Measurements from ENCODE around the gene SAMD8. TPM values are rescaled to one million over a fixed set of nuclear protein-coding genes. Genes with fewer than 3 reads are reported as not detected.

The SAMD8 gene
- total RNA-seq, 1 experiment from 2014 or later, result 23.6 TPM

DNA sequence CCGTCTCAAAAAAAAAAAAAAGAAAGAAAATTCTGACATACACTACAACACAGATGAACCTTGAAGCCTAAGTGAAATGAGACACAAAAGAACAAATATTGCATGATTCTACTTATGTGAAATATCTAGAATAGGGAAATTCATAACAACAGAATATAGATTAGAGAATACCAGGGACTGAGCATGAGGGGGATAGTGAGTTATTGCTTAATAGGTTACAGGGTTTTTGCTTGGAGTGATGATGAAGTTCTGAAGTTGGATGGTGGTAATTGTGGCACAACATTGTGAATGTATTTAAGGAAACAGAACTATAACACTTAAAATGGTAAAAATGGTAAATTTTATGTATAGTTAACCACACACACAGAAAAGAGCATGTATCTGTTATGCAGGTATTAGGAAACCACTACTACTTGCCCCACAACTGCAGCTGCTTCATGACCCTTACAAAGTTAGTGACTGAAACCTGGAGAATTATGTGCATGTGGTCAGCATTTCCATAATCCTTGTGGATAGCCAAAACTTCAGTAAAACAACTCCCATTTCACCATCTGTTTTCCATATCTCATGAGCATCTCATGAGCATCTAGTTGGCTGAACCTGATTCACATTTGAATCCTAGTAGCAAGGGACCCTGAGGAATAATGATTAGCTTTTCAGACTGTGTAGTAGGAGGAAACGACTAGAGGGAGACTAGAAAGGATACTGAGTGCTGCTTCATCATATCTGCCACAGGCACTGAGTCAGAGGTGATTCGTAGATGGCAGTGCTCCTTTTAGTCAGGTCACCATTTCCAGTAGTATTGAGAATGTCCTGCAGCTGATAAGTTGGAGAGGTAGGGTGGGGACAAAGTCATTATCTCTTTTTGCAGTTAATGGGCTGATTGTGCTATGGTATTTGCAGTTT, 26.3 kb downstream of the SAMD8 start:
- Histone ChIP-seq H3K79me2 (ENCODE audit: insufficient read depth, low read length) (peaks cover 40% of the 10 kb centered on the region), H3K9ac (ENCODE audit: low read length) (peak overlapping the region; percentile 9; the same call in 1 of the 2 replicates), H3K9me3 (ENCODE audit: control insufficient read depth in 1 of 2, insufficient read depth in 1 of 2, low read depth in 1 of 2, low read length in 2 of 2) (no peaks in the 10 kb centered on the region), H3K4me2 (ENCODE audit: low read length) (peak overlapping the region; percentile 56), H3K27me3 (ENCODE audit: insufficient read depth, low read length) (no peaks in the 10 kb centered on the region), H3K36me3 (ENCODE audit: control insufficient read depth in 1 of 2, insufficient read depth in 2 of 2, low read length in 2 of 2) (no peaks in the 10 kb centered on the region), H3K27ac (ENCODE audit: low read depth, low read length) (peak overlapping the region; percentile 27; the same call in 1 of the 2 replicates), H2AFZ (ENCODE audit: low read depth, low read length, poor library complexity, severe bottlenecking) (no peak overlapping the region), H3K9me2 (ENCODE audit: insufficient read depth) (no peaks in the 10 kb centered on the region), H4K20me1 (ENCODE audit: insufficient read depth) (no peaks in the 10 kb centered on the region; the same call in 1 of the 2 replicates), H3K4me3 (replicated peaks in 1 of 2; ENCODE audit: low read depth in 1 of 2, low read length in 2 of 2) (peak overlapping the region in 1 of 2 experiments; percentile 9; a peak in 1 of 4 replicates), H3K4me1 (ENCODE audit: control insufficient read depth in 1 of 2, insufficient read depth in 2 of 2, low read length in 2 of 2) (peaks cover 39 to 52% of the 10 kb centered on the region in 2 experiments)
- ATAC-seq (peak; percentile 89), DNase-seq (ENCODE audit: low read depth, low spot score) (peak; percentile 38)
- intact Hi-C loops (cut with micrococcal nuclease), result no loop called here
- CTCF ChIA-PET, result no interaction called here
- POLR2A ChIA-PET, result no interaction called here
- RAD21 ChIA-PET (ENCODE audit: low non-redundant PET in 1 of 2, low total read pairs in 2 of 2, uncharacterized antibody in 2 of 2, unreplicated experiment in 2 of 2), result no interaction called here
- TF ChIP-seq, protein P1, sequence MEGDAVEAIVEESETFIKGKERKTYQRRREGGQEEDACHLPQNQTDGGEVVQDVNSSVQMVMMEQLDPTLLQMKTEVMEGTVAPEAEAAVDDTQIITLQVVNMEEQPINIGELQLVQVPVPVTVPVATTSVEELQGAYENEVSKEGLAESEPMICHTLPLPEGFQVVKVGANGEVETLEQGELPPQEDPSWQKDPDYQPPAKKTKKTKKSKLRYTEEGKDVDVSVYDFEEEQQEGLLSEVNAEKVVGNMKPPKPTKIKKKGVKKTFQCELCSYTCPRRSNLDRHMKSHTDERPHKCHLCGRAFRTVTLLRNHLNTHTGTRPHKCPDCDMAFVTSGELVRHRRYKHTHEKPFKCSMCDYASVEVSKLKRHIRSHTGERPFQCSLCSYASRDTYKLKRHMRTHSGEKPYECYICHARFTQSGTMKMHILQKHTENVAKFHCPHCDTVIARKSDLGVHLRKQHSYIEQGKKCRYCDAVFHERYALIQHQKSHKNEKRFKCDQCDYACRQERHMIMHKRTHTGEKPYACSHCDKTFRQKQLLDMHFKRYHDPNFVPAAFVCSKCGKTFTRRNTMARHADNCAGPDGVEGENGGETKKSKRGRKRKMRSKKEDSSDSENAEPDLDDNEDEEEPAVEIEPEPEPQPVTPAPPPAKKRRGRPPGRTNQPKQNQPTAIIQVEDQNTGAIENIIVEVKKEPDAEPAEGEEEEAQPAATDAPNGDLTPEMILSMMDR (IDR thresholded peaks at IDR 0.05 in 2 of 3, conservative IDR thresholded peaks at IDR 0.05 in 1 of 3; ENCODE audit: borderline replicate concordance in 1 of 3, insufficient read depth in 1 of 3, low read depth in 2 of 3, low read length in 2 of 3), result no peak
- TF ChIP-seq, protein P2, sequence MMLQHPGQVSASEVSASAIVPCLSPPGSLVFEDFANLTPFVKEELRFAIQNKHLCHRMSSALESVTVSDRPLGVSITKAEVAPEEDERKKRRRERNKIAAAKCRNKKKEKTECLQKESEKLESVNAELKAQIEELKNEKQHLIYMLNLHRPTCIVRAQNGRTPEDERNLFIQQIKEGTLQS (IDR thresholded peaks at IDR 0.05), result no peak
- 0 out of 2 replicates have a peak, but pooled peaks have one; percentile 13 for TF ChIP-seq SP1 (IDR thresholded peaks at IDR 0.05; ENCODE audit: low read depth)
- TF ChIP-seq YY1 (IDR thresholded peaks at IDR 0.05; ENCODE audit: extremely low read depth, insufficient replicate concordance, low read depth, low read length), result no peak
- TF ChIP-seq EGR1 (IDR thresholded peaks at IDR 0.05; ENCODE audit: low read depth), result no peak; the same call in 1 of the 2 replicates
- TF ChIP-seq SRF (IDR thresholded peaks at IDR 0.05; ENCODE audit: low read depth), result no peak
- TF ChIP-seq JUND (IDR thresholded peaks at IDR 0.05), result peak; percentile 61
- peak; percentile 62; the same call in 1 of the 2 replicates for TF ChIP-seq CBX3 (IDR thresholded peaks at IDR 0.05; ENCODE audit: low read depth)
- TF ChIP-seq SIN3A (IDR thresholded peaks at IDR 0.05; ENCODE audit: low read depth), result no peak
- no peak for TF ChIP-seq REST (IDR thresholded peaks at IDR 0.05; ENCODE audit: low read depth)
- TF ChIP-seq FOSL1 (IDR thresholded peaks at IDR 0.05; ENCODE audit: low read depth), result peak; percentile 70
- TF ChIP-seq, protein P3, sequence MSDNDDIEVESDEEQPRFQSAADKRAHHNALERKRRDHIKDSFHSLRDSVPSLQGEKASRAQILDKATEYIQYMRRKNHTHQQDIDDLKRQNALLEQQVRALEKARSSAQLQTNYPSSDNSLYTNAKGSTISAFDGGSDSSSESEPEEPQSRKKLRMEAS (IDR thresholded peaks at IDR 0.05), result no peak
- no TSS peak for BruUV-seq (replicated peaks)

All from HCT116 (cell line).